ENCODE data around the gene SLC25A1.

GRCh38 chr22:19218541-19219233, 40.2 kb upstream of the SLC25A1 start:
- TF ChIP-seq EP300 (IDR thresholded peaks at IDR 0.05; ENCODE audit: borderline replicate concordance in 1 of 2, low read depth in 1 of 2, low read length in 1 of 2) (no peak), CHD2 (IDR thresholded peaks at IDR 0.05; ENCODE audit: low read length, partially characterized antibody) (no peak)
